GM19023 (cell line): ENCODE data around the gene CHN2.

ENCODE experiments used
- ATAC-seq: cut with Tn5 transposase; IDR thresholded peaks from one replicate; pipeline ENCODE4 v1.9.1; 2021; ENCODE audit warnings: mild to moderate bottlenecking, moderate library complexity; ENCODE audit not compliant: unreplicated experiment

Gene CHN2

DNA sequence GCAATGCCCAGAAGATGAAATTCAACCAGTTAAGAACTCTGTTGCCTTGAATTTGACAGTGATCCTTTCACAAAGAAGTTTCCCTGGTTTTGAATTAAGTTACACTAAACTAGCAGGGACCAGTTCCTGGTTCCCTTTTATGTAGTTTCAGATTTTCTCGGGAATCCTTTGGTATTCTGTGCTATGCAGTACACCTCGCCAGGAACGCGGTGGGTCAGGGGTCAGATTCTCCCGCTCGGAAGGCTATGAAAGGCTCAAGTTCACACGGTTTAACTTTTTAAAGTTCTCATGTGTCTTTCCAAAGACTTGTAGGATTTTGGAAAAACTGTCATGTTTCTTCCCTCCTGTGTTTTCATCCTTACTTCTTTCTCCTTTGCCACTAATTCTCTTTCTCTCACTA is 264.4 kb downstream of the CHN2 start:
- no peak for ATAC-seq

DNA sequence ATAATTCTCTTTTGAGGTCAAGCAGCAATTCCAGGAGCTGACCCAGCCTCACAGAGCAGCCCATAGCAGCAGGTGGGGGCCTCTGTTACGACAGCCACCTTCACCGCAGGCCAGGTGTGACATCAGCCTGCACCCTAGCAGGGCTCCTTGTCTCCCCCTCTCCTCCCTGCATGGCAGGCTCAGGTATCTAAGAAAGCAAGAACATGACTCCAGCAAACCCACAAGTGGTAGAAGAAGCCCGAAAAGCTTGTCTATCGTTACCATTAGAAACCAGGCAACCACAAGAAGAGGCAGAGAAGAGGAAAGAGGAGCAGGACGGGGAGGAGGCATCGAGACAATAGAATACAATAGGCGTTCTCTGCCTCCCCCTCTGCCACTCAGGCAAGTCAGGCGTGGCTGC is 265.0 kb downstream of the CHN2 start:
- no peak for ATAC-seq

DNA sequence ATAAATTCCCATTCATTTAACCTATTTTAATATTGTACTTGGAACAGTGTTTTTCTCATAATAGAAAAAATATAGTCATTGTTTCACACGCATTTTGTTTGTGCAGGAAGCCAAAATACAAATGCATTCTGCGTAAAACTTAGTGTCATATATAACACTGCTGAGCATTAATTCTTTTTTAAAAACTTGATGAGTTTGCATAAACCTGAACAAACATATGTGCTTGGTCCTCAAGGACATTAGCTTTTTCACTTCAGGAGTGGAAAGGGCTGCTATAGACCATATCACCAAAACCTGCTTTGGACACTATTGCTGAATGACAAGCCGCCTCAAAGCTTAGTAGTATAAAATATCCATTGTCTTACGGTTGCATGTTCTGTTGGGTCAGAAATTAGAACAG is 267.4 kb downstream of the CHN2 start:
- no peak for ATAC-seq

DNA sequence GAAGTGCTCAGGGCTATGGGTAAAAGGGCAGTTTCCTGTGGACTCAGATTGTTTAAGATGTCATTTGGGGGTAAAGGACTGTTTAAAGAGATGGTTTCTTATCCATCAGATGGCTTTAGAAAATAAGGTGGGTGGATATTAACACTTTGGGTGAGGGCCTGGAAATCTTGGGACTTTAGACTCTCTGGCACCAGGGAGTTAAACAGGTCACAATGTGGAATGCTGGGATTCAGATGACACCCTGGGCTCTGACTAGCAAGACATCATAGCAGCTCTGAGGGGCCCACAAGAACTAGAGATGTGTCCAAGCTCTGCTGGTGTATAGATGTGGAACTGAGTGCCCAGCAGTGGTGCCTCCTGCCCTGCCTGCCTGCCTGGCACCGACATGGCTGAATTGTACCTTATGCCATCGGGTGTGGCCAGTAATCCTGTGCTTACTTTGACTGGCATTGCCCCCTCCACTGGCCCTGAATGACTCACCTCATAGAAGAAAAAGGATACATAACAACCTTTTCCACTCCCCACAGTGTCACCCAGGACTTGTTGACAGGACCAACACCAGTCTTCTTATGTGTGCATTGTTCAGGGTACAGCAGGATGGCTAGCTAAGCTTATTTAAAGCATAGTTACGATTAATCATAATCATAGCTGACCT is 269.1 kb downstream of the CHN2 start:
- no peak for ATAC-seq

DNA sequence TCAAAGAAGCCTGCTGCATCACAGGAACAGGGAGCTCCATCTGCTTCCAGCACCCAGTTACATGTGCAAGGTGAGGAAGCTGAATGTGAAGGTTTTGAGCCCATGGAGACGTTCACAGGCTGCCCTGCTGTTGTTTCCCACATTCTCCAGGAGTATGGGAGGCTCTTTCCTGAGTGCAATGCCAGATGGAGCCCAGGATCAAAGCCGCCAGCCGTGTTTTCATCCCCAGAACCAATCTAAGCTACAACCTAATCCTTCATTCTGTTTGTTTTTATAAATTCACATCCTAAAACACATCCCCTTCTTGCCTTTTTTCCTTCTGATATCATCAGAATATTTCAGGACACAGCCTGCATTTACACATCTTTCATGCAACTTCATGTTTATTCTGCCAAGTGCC is 270.2 kb downstream of the CHN2 start:
- ATAC-seq = no peak

DNA sequence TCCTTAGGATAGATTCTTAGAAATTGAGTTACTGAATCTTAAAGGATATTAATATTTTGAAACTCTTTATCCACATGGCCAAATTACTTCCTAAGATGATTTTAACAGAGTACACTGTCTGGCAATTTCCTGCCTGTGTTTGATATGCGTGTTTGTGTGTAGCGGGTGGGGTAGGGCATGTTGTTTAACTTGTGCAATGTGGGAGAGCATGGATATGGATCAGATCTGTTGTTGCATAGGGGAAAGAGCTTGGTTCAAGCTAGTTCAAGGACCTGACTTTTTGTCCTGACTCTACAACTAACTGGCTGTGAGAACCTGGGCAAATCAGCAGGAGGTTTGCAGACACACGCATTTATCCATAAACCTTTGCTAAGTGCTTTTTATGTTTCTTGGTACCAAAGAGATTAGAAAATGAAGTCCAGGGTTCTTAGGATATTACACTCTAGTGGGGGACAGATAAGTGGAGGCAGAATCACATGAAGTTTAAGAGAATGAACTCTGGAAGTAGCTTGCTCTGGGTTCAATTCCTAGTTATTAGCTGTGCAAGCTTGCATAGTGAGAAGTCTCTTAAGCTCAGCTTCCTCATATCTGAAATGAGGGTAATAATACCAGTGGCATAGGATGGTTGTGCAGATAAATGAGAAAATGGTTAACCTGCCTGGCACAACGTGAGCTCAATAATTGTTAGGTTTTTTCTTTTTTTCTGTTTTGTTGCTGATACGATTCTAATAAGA is 272.8 kb downstream of the CHN2 start:
- ATAC-seq = no peak

DNA sequence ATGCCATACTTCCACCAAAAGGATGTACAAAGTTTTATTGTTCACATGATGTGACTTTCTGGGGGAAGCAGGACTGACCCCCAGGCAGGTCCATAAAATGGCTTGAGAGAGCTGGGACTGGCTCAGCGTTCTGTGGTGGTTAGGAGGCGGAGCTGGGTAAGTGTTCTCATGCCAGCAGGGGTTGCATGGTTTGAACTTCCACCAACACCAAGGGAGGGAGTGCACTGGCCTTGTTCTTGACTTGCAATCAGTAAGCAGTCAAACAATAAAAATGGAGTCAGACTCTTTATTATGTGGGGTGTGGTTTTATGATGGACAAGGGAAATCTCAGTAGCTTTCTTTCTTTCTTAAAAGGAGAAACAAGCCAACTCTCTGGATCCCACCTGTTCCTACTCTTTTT is 273.6 kb downstream of the CHN2 start:
- no peak for ATAC-seq

DNA sequence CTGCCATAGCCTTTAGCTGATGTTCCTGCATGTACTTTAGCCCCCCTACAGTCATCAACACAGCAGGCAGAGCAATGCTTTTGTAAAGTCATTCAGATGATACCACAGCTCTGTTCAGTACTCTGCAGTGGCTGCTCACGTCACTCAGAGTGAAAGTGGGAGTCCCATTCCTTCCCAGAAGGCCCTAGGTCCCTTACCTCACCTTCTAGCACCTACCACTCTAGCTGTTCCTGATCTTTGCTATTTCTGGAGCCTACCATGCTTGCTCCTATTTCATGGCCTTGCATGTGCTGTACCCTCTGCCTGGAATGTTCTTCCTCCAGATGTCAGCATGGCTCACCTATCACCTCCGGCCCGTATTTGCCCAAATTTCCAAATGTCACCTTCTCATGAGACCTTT is 274.7 kb downstream of the CHN2 start:
- no peak for ATAC-seq

DNA sequence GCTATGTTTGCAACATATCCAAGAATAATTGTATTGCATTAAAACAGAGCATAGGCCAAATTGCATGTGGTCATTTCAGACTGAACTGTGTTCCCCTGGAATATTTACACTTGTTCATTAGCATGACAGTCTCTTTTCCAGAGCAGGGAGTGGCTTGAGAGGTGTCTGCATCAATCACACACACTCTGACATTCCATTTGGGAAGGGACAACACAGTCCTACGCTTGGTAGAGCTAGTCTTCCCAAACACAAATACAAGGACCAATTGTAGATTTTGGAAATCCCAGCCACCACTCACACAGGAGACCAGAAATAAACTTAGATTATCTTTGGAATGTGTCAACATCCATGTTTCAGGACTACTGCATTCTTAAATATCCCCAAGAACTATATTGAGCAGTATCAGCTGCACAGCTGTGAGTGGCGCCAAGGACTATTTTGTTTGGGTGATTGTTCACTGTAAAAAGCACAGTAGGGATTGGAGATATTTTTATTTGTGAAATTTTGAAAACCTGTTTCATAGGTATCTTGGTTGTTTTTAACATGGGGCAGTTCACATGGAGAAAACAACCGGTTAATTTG is 275.5 kb downstream of the CHN2 start:
- ATAC-seq = no peak

DNA sequence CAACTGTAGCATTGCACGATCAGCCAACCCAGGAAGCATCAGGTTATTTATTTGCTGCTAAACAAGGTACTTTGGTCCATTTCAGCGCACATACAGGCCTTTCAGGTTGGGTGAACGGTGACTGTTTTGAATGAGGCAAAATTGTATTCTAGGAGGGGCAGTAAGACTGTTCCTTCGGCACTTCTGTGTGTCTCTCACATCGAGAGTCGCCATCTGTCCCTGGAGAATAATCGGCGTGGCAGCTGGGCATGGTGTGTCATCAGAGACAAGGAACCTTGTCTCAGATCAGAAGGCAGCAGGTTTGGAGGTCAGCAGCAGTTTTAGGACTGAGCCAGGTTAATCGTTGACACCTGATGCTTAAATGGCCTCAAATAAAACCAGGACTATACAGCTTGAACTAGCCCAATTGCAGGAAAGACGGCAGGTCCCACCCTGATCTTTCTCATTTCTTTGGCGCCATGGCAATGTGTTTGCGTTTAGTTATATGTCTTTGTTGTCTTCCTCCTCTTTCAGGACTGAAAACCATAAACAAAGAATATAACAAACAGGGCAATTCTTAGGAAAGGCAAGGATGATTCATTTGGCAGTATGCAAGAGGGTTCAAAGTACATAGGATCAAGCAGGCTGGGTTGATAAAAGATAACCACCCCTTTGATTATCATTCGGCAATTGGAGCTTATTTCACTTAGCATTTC is 277.0 kb downstream of the CHN2 start:
- ATAC-seq = no peak

DNA sequence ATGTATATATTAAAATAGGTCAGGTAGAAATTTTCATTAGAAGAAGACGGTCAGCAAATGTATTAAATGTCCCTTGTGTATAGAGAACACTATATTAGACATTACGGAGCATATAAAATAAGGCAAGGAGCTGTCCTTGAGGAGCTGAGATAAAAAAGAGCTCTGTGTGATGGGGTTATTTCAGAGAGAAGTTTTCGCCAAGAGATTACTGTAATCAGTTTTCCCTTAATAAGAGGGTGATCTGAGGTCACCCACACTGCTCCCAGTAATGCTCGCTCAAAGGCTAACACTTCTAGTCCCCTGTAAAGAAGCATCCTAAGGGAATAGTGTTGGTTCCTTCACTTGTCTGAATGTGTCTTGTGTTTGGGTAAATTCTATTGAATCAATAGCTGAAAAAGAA is 282.3 kb downstream of the CHN2 start:
- no peak for ATAC-seq

DNA sequence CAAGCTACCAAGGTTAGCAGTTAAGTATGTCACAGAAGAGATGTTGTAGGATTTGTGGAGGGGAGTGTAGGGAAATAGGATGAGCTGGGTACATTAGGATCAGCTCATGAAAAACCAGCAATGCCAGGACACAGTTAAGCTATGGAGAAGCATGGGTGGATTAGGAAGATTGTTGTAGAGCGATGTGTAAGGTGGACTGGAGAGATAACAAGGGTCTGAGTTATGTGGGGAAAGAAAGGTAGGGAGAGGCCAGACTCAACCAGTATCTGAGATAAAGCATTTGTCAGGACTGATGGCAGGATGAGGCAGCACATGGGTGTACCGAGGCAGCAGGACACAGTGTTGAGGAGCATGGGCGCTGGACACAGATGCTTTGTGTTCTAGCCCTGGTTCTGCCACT is 283.7 kb downstream of the CHN2 start:
- ATAC-seq = no peak

DNA sequence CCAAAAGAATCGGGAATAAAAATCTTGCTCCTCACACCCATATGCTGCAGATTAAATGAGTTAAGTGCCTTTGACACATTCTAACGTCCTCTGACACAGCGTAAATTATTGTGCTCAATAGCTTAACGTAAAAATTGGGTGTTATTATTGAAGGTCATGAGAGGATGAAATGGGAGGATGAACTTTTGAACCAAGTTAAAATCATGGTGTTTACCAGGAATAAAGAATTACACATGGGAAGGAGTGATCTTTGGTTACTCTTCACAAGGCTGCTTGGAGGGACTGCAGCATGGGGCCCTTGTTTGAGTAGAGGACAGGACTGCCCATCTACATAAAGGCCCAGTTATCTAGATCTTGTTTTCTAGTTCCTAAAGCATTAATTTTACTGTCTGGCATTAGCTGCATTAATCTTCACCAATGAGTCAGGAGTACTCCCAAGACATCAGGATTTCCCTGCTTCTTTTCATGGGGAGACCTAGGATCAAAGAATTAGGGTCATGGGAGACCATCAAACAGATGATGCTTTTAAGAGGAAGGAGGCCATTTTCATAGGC is 284.2 kb downstream of the CHN2 start:
- ATAC-seq = no peak

DNA sequence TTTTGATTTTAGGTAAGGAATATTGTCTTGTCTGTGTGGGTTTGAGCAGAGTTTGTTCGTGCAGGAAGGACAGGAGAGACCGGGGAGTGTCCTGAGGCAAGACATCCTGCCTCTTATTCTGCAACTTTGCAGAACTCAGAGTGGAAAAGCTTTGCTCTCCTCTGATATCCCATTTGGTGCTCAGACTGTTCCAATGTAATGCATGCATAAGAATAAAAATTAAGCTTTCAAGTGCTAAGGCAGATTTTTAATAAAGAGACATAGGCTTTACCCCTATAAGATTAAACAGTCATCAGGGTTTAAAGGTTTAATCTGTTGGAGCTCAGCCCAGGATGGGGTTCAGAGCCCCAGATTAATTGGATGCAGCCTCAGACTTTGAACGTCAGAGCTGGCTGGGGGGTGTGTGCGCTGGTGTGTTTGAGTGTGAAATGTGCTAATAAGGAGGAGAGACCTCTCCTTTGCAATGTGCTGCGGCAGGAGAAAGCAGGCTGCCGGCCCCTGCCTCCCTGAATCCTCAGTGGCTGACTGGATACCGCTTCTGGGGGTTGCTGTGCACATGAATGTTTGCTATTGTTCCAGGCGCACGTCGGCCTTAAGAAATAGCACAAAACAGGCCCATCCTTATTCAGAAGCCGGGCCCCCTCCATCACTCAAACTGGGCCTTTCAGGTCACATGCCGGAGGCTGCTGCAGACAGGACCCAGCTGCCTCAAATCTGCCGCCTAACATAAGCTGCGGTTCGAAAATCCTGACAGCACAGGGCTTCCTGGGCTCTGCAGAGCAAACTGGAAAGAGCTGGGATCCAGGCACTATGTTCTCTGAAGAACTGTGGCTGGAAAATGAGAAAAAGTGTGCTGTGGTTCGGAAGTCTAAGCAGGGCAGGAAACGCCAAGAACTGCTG is 285.0 kb downstream of the CHN2 start:
- ATAC-seq = no peak

DNA sequence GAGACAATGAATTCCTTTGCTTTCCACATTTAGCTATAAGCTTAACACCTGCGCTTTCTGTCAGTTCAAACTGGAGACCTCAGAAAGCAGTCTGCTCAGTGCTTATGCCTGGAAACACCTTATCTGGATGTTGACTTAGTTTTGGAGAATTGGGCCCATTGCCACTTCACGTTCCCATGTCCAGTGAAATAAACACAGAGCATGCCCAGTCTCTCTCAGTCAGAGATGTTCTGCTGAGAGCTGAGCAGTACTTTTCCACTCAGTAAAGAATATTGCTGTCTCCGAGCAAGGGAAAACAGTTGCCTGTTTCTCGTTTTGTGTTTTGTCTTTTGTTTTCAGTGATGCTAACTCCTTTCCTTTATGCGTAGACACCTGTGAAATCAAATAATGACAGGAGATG is 285.9 kb downstream of the CHN2 start:
- no peak for ATAC-seq

DNA sequence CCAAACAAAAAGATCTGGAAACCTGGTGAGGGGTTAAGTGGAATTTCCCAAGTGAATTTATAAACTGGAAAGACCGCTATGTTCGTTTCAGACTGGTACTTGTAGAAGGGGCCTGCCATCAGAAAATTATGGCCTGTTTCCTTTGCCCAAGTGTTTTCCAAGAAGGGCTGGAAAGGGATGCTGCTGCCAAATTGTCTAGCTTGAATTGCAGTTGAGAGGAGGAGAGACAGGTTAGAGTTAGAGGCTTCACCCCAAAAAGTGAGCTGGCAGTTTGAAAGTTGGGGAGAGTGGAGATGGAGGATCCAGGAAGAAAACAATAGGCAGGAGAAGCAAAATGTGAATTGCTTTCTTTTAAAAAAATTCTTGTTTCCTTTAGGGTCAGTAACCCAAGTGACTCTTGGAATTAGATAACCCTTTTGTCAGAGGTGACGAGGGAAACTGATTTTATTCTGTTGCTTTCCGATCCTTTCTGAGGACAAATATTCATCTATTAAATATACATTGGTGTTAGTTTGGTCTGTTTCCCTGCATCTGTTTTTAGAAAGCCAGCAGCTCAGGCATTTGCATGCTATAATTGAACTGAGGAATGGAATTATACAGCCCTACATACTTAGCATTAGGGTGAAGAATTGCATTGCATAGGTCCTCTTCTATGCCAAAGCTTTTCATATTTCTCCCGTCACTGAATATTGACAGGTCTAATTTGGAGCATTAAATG is 286.5 kb downstream of the CHN2 start:
- no peak for ATAC-seq

DNA sequence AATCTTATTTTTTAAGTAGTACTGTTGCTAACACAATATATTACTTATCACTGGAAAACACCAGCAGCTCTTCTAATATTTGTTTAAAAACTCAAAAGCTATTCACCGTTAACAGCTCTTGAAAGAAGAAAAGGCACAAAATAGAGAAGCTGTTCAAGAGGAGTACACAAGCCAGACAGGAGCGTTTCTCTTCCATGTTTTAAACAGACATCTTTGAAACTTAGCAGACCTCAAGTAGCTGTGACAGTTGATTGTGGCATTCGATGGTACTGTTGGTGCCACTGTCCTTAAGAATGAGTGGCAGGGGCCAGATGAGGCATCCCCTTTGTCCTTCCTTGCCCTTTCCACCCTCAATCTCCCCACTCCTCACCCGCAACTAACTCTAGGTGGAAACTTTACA is 287.5 kb downstream of the CHN2 start:
- no peak for ATAC-seq

DNA sequence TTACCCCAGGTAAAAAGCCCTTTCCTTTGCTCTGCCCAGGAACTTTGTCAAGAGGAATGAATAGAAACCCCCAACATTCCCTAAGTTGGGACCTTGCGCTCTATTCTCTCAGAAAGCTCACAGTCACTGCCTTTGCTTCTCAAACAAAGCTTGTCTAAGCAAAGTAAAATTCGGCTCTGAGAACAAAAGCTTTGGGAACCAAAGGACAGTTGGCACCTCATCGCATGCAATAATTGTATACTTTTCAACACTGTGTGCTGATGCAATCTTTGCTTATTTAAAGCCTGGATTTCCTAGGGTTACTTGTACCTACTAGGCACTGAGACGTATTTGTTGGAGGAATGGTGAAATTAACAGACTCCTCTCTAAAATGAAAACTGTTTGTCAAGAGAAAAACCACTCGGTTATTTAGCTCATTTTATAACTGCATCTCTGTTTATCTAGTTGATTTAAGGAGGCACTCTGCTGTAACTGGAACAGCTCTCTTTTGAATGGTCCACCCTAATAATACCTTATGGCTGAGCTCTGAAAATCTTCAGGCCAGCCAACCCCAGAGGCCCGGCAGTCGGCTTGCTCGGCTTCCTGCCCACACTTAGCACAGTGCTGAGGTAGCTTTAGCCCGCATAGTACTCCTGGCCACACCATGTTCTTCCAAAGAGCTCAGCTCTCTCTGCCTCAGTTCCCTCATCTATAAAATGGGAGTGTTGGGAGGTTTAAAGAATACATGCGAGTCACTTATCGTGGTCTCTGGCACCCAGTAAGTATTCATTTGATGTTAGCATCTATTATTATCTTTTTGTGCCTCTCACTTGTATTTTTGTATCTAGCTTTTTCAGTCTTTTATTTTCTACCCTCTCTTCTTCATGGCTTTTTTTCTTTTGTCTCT is 288.9 kb downstream of the CHN2 start:
- no peak for ATAC-seq

DNA sequence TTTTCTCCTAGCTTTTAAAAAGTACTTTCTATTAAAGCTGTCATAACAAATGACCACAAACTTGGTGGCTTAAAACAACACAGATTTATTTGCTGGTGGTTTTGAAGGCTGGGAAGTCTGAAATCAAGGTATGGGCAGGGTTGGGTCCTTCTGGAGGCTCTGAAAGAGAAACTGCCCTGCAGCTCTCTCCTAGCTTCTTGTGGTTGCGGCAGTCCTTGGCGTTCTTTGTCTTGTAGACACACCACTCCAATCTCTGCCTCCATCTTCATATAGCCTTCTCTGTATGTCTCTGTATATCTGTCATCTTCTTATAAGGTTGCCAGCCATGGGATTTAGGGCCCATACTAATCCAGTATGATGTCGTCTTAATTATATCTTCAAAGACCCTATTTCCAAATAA is 289.7 kb downstream of the CHN2 start:
- no peak for ATAC-seq
